Hematopoietic multipotent progenitor cell treated with erythropoietin and hydrocortisone succinate and interleukin-3 and kit ligand, for 15 days (in vitro differentiated cells): Measurements from ENCODE around the gene PPM1L.

Source experiments
- DNase-seq: peaks from one replicate; pipeline ENCODE4 v3.0.0-alpha.2; 2015; ENCODE audit warnings: low spot score

The PPM1L gene

DNA sequence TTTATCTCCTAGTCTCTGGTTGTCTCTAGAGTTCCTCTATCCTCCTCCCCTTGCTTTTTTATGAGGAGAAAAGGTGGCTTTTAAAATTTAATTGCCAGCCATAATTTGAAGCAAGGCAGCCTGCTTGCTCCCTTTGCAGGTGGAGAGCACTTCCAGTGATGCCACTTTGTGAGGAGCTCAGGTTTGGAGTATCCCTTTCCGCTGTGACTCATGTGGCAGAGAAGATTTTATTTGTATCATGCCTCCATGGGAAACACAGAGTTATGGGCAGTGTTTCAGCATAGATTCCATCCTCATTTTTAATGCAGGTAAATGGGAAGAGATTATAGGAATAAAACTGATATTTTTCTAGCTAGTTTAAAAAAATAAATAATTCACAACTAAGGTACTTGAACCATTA lies 7.0 kb downstream of the PPM1L start:
- DNase-seq = no peak

DNA sequence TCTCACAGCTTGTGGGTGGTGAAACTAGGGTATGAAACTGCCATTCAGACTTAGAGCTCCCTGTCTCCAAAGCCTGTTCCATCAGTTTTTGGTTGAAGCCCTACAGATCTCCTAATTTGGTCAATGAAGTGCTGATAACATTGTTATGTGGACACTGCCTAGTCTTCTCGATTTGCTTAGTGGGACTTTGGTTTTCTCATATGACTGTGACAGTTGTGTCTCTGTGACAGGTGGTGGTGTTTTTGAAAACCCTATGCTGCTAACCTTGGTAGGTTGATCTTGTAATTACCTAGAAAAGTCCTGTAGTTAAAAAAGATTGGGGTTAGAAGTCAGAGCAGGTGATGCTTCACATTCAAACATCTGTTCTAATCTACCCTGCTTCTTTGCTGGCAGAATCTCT lies 9.2 kb downstream of the PPM1L start:
- DNase-seq = no peak

- no peak for DNase-seq
These were observed 12.0 kb downstream of the PPM1L start for GRCh38 chr3:160768031-160768430.

GRCh38 chr3:160768918-160769317 lies 12.9 kb downstream of the PPM1L start:
- DNase-seq = no peak

- DNase-seq = no peak
These were observed 15.9 kb downstream of the PPM1L start for GRCh38 chr3:160771811-160772459.

DNA sequence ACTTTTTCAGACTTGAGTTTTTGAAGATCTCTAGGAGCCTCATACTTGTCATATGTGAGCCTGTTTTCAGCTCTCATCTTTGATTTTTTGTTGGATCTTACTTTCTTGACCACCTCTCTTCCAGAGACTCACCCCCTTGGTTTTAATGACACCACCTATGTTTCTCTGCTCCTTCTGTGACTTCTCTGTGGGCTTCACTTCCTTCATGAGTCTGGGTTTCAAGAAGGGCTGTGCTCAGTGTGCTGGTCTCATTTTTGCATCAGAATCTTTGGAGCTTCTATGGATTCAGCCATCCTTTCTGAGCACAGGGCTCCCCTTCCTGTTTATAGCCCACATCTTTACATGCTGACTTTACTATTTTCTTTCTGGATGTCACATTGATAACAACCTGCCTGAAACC lies 17.7 kb downstream of the PPM1L start:
- no peak for DNase-seq

- no peak for DNase-seq
These were observed 18.1 kb downstream of the PPM1L start for GRCh38 chr3:160774172-160774571.

DNA sequence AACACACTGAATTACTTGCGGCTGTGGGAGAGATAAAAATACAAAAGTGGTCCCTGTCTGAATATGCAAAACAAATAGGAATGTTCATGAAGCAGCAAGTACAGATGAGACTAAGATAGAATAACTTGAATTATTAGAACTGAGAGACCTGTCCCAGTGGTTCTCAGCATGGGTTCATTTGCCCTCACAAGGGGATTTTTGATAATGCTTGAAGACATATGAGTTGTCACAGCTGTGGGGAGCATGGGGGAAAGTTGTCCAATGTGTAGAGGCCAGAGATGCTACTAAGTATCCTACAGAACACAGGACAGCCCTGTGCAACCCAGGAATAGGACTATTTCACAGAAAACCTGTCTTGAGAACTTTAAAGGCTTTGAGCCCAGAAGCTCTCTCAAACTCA lies 22.4 kb downstream of the PPM1L start:
- DNase-seq = no peak

DNA sequence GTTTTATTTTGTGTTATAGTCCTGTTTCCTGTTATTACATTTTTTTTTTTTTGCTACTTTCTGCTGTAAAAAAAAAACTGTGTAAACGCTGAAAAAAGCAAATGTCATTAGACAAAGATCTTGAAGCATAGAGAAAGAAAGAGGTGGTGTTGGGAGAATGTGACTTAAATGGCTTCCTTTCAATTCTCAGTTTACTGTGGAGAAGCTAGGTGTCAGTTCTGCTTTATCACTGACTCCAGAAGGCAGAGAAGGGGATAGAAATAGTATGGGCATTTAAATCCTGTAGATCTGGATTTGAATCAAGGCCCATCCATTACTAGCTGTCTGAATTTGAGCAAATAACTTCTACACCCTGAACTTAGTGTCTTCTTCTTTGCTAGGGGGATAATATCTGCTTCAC lies 23.0 kb downstream of the PPM1L start:
- no peak for DNase-seq

DNA sequence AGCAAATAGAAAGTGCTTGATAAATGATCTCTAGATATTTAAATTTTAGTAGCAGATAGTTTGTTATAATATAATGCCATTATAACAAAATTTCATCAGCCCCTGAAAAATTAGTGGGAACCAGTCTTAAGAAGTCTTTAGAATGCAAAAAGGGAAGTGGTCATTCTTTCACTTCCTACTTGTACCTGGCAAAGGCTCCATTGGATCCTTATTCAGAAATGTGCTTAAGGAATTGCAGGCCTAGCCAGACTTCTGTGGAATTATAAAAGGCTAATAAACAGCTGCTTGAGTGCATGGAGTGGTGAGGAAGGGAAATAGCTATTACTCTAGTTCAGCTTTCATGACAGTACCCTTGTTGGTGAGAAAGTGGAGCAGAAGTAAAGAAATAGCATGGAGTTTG lies 24.2 kb downstream of the PPM1L start:
- no peak for DNase-seq

DNA sequence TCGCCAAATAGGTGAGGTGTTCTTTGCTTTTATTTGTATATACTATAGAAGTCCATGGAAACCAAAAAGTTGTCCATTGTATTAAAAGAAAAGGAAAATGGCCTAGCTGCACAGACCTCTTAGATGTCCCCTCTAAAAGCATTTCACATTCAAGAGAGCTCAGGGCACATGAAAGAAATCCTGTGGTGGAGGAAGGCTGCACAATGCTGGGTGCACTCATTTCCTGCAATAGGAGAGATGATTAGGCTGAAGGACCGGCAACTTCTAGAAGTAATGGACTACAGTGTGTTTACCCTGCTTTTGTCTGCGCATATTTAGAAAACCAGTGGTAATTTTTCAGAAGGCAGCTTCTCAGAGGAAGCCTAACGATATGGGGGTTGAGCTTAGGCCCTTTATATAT lies 25.4 kb downstream of the PPM1L start:
- no peak for DNase-seq

GRCh38 chr3:160781863-160782262 lies 25.8 kb downstream of the PPM1L start:
- DNase-seq = no peak

DNA sequence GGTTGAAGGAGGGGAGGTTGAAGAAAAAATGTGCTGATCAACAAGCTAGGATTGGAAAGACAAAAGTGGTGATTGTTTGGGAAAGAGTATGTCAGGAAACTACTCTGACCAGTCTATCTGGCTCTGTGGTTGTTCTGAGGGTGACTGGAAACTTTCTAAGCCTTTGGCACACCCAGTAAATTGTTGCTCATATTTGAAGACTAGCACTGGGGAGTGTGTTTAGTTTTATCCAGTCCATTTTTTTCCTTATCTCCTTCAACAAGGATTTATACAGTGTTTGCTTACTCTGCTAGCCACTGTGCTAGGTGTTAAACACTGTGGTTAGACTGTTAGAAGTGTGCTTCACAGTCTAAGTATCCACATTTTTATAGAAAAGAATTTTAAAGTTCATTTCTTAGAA lies 28.8 kb downstream of the PPM1L start:
- no peak for DNase-seq

DNA sequence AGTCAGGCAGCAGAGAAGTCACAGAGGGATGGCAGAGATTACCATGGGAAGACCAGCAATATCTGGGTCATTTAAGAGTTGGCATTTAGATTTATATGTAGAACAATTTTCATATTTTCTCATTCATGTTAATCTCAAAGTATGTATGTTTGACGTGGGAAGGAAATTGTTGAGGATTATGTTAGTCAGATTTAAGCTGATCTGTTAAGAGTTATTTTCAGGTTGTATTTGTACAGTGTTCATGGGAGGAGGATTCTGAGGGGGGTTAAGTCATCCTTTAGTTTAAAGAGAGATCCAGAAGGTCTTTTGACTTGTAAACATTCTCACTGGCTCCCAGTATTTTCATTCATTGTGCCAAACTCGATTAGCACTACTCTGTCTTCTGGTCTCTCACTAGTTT lies 34.7 kb downstream of the PPM1L start:
- DNase-seq = no peak

GRCh38 chr3:160792540-160792939 lies 36.5 kb downstream of the PPM1L start:
- no peak for DNase-seq

GRCh38 chr3:160793722-160794252 lies 37.8 kb downstream of the PPM1L start:
- DNase-seq = no peak

GRCh38 chr3:160796089-160796812 lies 40.2 kb downstream of the PPM1L start:
- no peak for DNase-seq

- no peak for DNase-seq
These were observed 40.8 kb downstream of the PPM1L start for GRCh38 chr3:160796813-160797164.

GRCh38 chr3:160797356-160797755 lies 41.3 kb downstream of the PPM1L start:
- DNase-seq = no peak

DNA sequence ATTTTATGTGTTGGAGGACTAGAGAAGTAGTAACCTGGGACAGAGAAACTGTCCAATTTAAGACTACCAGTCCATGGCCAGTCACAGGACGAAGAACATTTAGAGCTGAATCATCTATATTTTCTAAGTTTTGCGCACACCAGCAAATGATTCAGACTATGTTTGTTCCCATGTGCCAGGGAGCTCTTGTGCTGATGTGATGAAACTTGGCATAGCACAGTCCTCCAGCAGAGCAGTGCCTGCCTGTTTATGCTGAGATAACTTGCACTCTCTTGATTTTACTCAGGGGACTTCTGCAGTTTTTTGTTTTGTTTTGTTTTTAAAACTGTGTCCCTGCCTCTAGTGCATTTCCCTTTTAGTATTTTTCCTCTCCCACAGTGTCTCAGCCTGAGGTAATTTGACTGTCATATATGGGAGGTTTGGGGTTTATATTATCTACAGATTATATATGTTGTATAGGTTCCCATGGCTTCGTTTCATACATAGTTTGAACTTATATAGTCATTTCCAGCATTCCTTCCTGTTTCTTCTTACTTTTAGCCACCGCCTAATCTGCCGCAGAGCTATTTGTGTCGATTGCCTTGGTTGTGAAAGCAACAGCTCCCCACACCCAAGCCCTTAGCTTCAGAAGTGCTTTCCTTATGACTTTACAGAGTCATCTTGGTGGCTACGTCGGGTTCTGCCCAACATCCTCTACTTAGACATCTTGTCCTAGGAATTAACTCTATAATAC lies 45.5 kb downstream of the PPM1L start:
- peak; percentile 28 for DNase-seq

DNA sequence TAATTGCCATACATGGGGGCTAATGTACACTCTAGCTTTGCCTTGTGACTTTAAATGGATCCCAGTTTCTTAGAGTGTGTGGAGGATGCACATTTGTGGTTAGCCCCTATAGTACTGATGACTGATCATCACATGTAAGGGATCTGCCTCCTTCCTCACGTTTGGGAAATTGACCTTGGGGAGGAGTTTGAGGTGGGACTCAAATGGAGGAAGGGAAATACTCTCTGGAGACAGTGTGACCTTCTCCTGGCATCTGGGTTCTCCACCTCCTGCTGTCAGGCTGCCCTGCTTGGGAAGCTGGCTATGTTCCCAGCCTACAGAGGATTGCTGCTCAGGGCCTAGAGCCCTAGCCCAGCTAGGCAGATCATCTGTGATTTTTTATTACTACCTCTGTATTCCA lies 48.7 kb downstream of the PPM1L start:
- no peak for DNase-seq

- no peak for DNase-seq
These were observed 50.1 kb downstream of the PPM1L start for GRCh38 chr3:160806094-160806493.

GRCh38 chr3:160806686-160807085 lies 50.7 kb downstream of the PPM1L start:
- DNase-seq = no peak
